Measurements from ENCODE around the gene PRKG1. TPM values are rescaled to one million over a fixed set of nuclear protein-coding genes. Genes with fewer than 3 reads are reported as not detected.

The PRKG1 gene
- total and polyA plus RNA-seq, 12 donors = 3.8 to 48.1 (median 29.9) TPM

- Histone ChIP-seq H3K4me1 (peaks cover 2 to 43% (median 20%) of the 10 kb centered on the region in 9 donors), H3K4me3 (no peak overlapping the region), H3K27me3 (no peaks in the 10 kb centered on the region), H3K36me3 (no peaks in the 10 kb centered on the region), H3K27ac (no peak overlapping the region), H3K9me3 (no peaks in the 10 kb centered on the region)
- TF ChIP-seq, protein P1, sequence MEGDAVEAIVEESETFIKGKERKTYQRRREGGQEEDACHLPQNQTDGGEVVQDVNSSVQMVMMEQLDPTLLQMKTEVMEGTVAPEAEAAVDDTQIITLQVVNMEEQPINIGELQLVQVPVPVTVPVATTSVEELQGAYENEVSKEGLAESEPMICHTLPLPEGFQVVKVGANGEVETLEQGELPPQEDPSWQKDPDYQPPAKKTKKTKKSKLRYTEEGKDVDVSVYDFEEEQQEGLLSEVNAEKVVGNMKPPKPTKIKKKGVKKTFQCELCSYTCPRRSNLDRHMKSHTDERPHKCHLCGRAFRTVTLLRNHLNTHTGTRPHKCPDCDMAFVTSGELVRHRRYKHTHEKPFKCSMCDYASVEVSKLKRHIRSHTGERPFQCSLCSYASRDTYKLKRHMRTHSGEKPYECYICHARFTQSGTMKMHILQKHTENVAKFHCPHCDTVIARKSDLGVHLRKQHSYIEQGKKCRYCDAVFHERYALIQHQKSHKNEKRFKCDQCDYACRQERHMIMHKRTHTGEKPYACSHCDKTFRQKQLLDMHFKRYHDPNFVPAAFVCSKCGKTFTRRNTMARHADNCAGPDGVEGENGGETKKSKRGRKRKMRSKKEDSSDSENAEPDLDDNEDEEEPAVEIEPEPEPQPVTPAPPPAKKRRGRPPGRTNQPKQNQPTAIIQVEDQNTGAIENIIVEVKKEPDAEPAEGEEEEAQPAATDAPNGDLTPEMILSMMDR (IDR thresholded peaks at IDR 0.05) = no peak
- DNase-seq (no peak), ATAC-seq (no peak)
- intact Hi-C loops (cut with DNase I) = loop anchor here in 2 of 10 donors (10.0 kb wide), 2 partner anchors 561 to 571 kb away; no protein-coding TSS in a partner anchor
- WGBS, 2 donors = 85 to 89% methylated on average over 3 of the region's 3 CpGs
Observed at GRCh38 chr10:51394039-51394438, 319.8 kb downstream of the PRKG1 start.

GRCh38 chr10:51397244-51397643 lies 323.0 kb downstream of the PRKG1 start:
- intact Hi-C loops (cut with DNase I) = loop anchor here in 2 of 10 donors (10.0 kb wide), 2 partner anchors 558 to 568 kb away; no protein-coding TSS in a partner anchor
- WGBS, 2 donors = 71 to 81% methylated on average over 3 of the region's 3 CpGs
- TF ChIP-seq, protein P1 (IDR thresholded peaks at IDR 0.05) = no peak
- ATAC-seq (no peak), DNase-seq (no peak)
- Histone ChIP-seq H3K4me3 (no peak overlapping the region), H3K27ac (peak overlapping the region in 3 of 10 donors; percentile 10 to 23 (median 11)), H3K36me3 (no peaks in the 10 kb centered on the region), H3K27me3 (no peaks in the 10 kb centered on the region), H3K4me1 (peaks cover 0 to 30% (median 15%) of the 10 kb centered on the region in 9 donors), H3K9me3 (no peaks in the 10 kb centered on the region)

- Histone ChIP-seq H3K9me3 (no peaks in the 10 kb centered on the region), H3K4me3 (no peak overlapping the region), H3K36me3 (no peaks in the 10 kb centered on the region), H3K27ac (peak overlapping the region in 2 of 10 donors; percentile 10 to 23), H3K27me3 (no peaks in the 10 kb centered on the region), H3K4me1 (peaks cover 0 to 34% (median 15%) of the 10 kb centered on the region in 9 donors)
- TF ChIP-seq, protein P1 (IDR thresholded peaks at IDR 0.05) = peak in 1 of 9 donors; percentile 13
- ATAC-seq (peak; percentile 77 to 95 (median 84)), DNase-seq (peak; percentile 28 to 67)
- 32 to 36% methylated on average over 2 of the region's 2 CpGs for WGBS, 2 donors
- intact Hi-C loops (cut with DNase I) = loop anchor here in 2 of 10 donors (10.0 kb wide), 2 partner anchors 557 to 567 kb away; no protein-coding TSS in a partner anchor
Observed at GRCh38 chr10:51397695-51398094, 323.4 kb downstream of the PRKG1 start.

DNA sequence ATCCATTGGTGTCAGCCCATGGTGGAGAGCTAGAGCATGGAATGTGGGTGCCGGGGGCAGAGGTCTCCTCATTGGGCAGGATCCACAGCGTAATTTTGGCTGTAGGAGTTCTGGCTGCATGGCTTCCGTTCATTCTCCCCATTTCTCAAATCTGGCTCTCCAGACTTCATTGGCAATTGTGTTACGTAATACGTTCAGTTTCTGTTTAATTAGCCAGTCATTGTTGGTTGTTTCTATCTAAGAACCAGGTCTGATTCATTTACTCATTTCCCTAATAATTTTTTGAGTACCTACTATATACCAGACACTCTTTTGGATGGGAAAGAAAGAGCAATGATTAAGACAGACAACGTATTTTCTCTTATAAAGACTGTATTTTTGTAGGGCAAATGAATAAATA lies 325.6 kb downstream of the PRKG1 start:
- ATAC-seq = no peak
- DNase-seq = no peak
- Histone ChIP-seq H3K9me3 (no peaks in the 10 kb centered on the region), H3K27ac (no peak overlapping the region), H3K27me3 (no peaks in the 10 kb centered on the region), H3K4me3 (no peak overlapping the region), H3K4me1 (peaks cover 0 to 52% (median 26%) of the 10 kb centered on the region in 9 donors), H3K36me3 (no peaks in the 10 kb centered on the region)
- 94 to 97% methylated on average over 6 of the region's 6 CpGs for WGBS, 2 donors
- TF ChIP-seq, protein P1 (IDR thresholded peaks at IDR 0.05) = no peak
- intact Hi-C loops (cut with DNase I) = loop anchor here in 2 of 10 donors (10.0 kb wide), 2 partner anchors 555 to 565 kb away; no protein-coding TSS in a partner anchor
